HL-60 (cell line): ENCODE measurements around the gene TMEM126B.

Experiments used
- TF ChIP-seq, protein P1 (sequence below): IDR thresholded peaks from one replicate; pipeline ENCODE4 v1.5.1; 2011; ENCODE audit warnings: low read length, control low read depth, inconsistent platforms; ENCODE audit not compliant: insufficient read depth
- TF ChIP-seq, protein P2 (sequence below): IDR thresholded peaks from 2 replicates; pipeline ENCODE4 v1.6.1; 2012; ENCODE audit warnings: low read depth; ENCODE audit not compliant: insufficient replicate concordance

GRCh38 chr11:85619499-85619898 is 8.9 kb upstream of the TMEM126B start:
- TF ChIP-seq, protein P1, sequence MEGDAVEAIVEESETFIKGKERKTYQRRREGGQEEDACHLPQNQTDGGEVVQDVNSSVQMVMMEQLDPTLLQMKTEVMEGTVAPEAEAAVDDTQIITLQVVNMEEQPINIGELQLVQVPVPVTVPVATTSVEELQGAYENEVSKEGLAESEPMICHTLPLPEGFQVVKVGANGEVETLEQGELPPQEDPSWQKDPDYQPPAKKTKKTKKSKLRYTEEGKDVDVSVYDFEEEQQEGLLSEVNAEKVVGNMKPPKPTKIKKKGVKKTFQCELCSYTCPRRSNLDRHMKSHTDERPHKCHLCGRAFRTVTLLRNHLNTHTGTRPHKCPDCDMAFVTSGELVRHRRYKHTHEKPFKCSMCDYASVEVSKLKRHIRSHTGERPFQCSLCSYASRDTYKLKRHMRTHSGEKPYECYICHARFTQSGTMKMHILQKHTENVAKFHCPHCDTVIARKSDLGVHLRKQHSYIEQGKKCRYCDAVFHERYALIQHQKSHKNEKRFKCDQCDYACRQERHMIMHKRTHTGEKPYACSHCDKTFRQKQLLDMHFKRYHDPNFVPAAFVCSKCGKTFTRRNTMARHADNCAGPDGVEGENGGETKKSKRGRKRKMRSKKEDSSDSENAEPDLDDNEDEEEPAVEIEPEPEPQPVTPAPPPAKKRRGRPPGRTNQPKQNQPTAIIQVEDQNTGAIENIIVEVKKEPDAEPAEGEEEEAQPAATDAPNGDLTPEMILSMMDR: no peak
- TF ChIP-seq, protein P2, sequence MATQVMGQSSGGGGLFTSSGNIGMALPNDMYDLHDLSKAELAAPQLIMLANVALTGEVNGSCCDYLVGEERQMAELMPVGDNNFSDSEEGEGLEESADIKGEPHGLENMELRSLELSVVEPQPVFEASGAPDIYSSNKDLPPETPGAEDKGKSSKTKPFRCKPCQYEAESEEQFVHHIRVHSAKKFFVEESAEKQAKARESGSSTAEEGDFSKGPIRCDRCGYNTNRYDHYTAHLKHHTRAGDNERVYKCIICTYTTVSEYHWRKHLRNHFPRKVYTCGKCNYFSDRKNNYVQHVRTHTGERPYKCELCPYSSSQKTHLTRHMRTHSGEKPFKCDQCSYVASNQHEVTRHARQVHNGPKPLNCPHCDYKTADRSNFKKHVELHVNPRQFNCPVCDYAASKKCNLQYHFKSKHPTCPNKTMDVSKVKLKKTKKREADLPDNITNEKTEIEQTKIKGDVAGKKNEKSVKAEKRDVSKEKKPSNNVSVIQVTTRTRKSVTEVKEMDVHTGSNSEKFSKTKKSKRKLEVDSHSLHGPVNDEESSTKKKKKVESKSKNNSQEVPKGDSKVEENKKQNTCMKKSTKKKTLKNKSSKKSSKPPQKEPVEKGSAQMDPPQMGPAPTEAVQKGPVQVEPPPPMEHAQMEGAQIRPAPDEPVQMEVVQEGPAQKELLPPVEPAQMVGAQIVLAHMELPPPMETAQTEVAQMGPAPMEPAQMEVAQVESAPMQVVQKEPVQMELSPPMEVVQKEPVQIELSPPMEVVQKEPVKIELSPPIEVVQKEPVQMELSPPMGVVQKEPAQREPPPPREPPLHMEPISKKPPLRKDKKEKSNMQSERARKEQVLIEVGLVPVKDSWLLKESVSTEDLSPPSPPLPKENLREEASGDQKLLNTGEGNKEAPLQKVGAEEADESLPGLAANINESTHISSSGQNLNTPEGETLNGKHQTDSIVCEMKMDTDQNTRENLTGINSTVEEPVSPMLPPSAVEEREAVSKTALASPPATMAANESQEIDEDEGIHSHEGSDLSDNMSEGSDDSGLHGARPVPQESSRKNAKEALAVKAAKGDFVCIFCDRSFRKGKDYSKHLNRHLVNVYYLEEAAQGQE: no peak
